ENCODE data around the gene USP11. TPM values are rescaled to one million over a fixed set of nuclear protein-coding genes. Genes with fewer than 3 reads are reported as not detected.
A peak's percentile ranks its signal among the peaks of the same experiment; 100 is the strongest.

Gene USP11
- total RNA-seq, 1 donor from 2014 or later, result 104 TPM

DNA sequence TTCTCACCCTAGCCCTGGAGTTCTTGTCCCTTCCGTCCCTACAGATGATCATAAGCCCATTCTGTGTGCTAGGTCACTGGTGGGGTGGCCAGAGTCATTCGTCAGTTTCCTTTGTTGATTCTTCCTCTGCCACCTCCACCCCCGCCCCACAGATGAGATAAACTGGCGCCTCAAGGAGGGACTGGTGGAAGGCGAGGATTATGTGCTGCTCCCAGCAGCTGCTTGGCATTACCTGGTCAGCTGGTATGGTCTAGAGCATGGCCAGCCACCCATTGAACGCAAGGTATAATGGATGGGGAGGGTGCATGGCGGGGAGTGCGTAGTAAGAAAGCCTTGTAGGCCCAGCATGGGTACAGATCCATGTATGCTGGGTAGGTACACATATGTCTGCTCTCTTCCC is 6.4 kb downstream of the USP11 start:
- no peak for DNase-seq (ENCODE audit: low spot score in 2 of 2)
- H3K27me3 ChIP-seq, result no peaks in the 10 kb centered on the region
- intact Hi-C loops (cut with DNase I), result no loop called here

DNA sequence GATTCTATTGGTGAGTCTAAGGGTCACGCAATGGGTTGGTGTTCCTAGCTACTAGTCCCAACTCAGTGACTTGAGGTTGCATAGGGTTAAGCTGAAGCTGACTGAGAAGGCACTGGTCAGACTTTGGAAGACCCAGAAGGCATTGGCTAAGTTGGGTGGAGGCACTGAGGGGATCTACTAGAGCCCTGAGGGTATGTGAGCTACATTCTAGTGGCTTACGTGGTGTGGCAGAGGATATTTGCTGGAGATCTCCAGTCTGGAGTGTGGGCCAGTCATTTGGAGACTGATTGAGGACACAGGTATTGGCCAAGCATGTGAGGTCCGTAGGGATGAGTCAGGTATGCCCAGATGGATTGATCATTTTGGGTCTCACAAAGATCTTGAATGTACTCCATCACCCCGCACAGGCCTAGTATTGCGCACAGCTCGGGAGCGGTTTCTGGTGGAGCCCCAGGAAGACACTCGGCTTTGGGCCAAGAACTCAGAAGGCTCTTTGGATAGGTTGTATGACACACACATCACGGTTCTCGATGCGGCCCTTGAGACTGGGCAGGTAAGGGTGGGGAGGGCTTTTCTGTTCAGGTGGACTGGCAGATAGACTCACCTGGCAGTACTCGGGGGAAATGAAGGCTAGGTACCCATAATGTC is 7.2 kb downstream of the USP11 start:
- intact Hi-C loops (cut with DNase I), result no loop called here
- H3K4me3 ChIP-seq, result no peak overlapping the region
- peaks cover 33 to 50% of the 10 kb centered on the region in 2 donors for H3K36me3 ChIP-seq
- H3K27me3 ChIP-seq, result no peaks in the 10 kb centered on the region
- TF ChIP-seq, protein P1, sequence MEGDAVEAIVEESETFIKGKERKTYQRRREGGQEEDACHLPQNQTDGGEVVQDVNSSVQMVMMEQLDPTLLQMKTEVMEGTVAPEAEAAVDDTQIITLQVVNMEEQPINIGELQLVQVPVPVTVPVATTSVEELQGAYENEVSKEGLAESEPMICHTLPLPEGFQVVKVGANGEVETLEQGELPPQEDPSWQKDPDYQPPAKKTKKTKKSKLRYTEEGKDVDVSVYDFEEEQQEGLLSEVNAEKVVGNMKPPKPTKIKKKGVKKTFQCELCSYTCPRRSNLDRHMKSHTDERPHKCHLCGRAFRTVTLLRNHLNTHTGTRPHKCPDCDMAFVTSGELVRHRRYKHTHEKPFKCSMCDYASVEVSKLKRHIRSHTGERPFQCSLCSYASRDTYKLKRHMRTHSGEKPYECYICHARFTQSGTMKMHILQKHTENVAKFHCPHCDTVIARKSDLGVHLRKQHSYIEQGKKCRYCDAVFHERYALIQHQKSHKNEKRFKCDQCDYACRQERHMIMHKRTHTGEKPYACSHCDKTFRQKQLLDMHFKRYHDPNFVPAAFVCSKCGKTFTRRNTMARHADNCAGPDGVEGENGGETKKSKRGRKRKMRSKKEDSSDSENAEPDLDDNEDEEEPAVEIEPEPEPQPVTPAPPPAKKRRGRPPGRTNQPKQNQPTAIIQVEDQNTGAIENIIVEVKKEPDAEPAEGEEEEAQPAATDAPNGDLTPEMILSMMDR (IDR thresholded peaks at IDR 0.05), result no peak
- no peaks in the 10 kb centered on the region for H3K9me3 ChIP-seq
- no peak overlapping the region for H3K27ac ChIP-seq
- H3K4me1 ChIP-seq, result peaks cover 0 to 2% of the 10 kb centered on the region in 2 donors
- DNase-seq (ENCODE audit: low spot score in 2 of 2), result peak in 1 of 2 donors; percentile 51

More for the DNA sequence above, 6.4 kb downstream of the USP11 start:
- Histone ChIP-seq H3K4me1 (peaks cover 0 to 3% of the 10 kb centered on the region in 2 donors), H3K27ac (no peak overlapping the region), H3K36me3 (peaks cover 27 to 42% of the 10 kb centered on the region in 2 donors), H3K4me3 (no peak overlapping the region), H3K9me3 (no peaks in the 10 kb centered on the region)
- TF ChIP-seq, protein P1 (IDR thresholded peaks at IDR 0.05), result no peak

- no peaks in the 10 kb centered on the region for H3K27me3 ChIP-seq
- TF ChIP-seq, protein P1 (IDR thresholded peaks at IDR 0.05), result no peak
- H3K27ac ChIP-seq, result no peak overlapping the region
- intact Hi-C loops (cut with DNase I), result no loop called here
- H3K9me3 ChIP-seq, result no peaks in the 10 kb centered on the region
- H3K4me3 ChIP-seq, result no peak overlapping the region
- H3K36me3 ChIP-seq, result peaks cover 38 to 54% of the 10 kb centered on the region in 2 donors
- peak in 1 of 2 donors; percentile 52 for DNase-seq (ENCODE audit: low spot score in 2 of 2)
- H3K4me1 ChIP-seq, result no peaks in the 10 kb centered on the region
Observed at GRCh38 chrX:47240619-47241018, 7.8 kb downstream of the USP11 start.

DNA sequence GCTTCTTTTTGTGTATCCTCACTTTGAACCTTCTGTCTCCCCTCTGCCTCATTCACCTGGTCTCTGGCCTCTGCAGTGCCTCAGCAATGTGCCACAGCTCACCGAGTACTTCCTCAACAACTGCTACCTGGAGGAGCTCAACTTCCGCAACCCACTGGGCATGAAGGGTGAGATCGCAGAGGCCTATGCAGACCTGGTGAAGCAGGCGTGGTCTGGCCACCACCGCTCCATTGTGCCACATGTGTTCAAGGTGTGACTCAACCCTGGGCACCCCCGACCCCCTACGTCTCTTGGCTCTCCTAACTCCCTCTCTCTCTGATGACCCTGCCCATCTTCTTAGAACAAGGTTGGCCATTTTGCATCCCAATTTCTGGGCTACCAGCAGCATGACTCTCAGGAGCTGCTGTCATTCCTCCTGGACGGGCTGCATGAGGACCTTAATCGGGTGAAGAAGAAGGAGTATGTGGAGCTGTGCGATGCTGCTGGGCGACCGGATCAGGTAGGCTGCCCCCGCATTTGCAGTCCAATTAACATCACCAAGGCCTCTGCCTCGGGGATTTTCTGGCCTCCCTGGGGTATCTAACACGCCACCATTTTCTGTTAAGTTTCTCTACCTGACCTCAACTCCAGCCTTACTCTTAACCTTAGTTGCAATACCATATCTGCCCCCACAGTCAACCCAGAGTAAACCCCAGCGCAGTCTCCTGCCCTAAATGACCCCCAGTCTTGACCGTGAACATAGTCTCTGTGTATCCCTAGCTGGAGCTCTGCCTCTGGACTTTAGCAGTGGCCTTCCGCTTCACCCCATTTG is 8.6 kb downstream of the USP11 start:
- intact Hi-C loops (cut with DNase I), result no loop called here
- H3K27me3 ChIP-seq, result no peaks in the 10 kb centered on the region
- peak in 1 of 2 donors; percentile 56 for DNase-seq (ENCODE audit: low spot score in 2 of 2)

GRCh38 chrX:47242321-47242720 is 9.5 kb downstream of the USP11 start:
- intact Hi-C loops (cut with DNase I), result no loop called here

More for the DNA sequence above, 8.6 kb downstream of the USP11 start:
- Histone ChIP-seq H3K36me3 (peaks cover 39 to 60% of the 10 kb centered on the region in 2 donors), H3K4me1 (no peaks in the 10 kb centered on the region), H3K27ac (no peak overlapping the region), H3K4me3 (no peak overlapping the region), H3K9me3 (no peaks in the 10 kb centered on the region)
- TF ChIP-seq, protein P1 (IDR thresholded peaks at IDR 0.05), result no peak

More at GRCh38 chrX:47242321-47242720, 9.5 kb downstream of the USP11 start:
- no peaks in the 10 kb centered on the region for H3K27me3 ChIP-seq
- TF ChIP-seq, protein P1 (IDR thresholded peaks at IDR 0.05), result no peak
- H3K27ac ChIP-seq, result no peak overlapping the region
- no peak for DNase-seq (ENCODE audit: low spot score in 2 of 2)
- no peak overlapping the region for H3K4me3 ChIP-seq
- H3K36me3 ChIP-seq, result peaks cover 39 to 65% of the 10 kb centered on the region in 2 donors
- no peaks in the 10 kb centered on the region for H3K4me1 ChIP-seq
- no peaks in the 10 kb centered on the region for H3K9me3 ChIP-seq

Data from ascending aorta (tissue), 2 donors.